Natural killer cell (primary cell): ENCODE measurements around the gene SPDYE8. TPM values are rescaled to one million over a fixed set of nuclear protein-coding genes. Genes with fewer than 3 reads are reported as not detected.

Source experiments
- total RNA-seq, 4 donors: library from RNA; stranded (reverse); fragments of 120-200 nt in 1 of 4; gene quantifications; one replicate each; pipeline versions ENCODE4 v1.2.3 to v1.2.4, GENCODE V29; 2013 to 2022

The SPDYE8 gene
- total RNA-seq, 3 donors from 2014 or later (not counting 1 experiment from before 2014, with no cell fraction given), result not detected

Other genes with a start within 250 kb of the SPDYE8 start
- gene TYW1B, start 201.6 kb downstream of the SPDYE8 start, total RNA-seq, result 10 to 100 TPM in 1 of 3 donors, 1 to 10 TPM in 2; 7.2 to 12.9 (median 7.9) TPM
- 100 to 1,000 TPM in 1 of 3 donors, 10 to 100 TPM in 2; 80.9 to 103 (median 82.6) TPM for gene POM121, start 104.7 kb downstream of the SPDYE8 start, total RNA-seq
- 1 to 10 TPM in 2 of 3 donors, under 1 TPM in 1; 0.73 to 5.3 (median 2.3) TPM for gene TRIM74, start 60.3 kb downstream of the SPDYE8 start, total RNA-seq
- gene SPDYE11, start 28.1 kb upstream of the SPDYE8 start, total RNA-seq, result not detected
- gene SPDYE9, start 56.3 kb upstream of the SPDYE8 start, total RNA-seq, result not detected